SK-N-SH (cell line): ENCODE results near the gene MAPKAPK5. TPM values are rescaled to one million over a fixed set of nuclear protein-coding genes. Genes with fewer than 3 reads are reported as not detected.
"Not testable (repeated sequence)": the region's sequence is repeated elsewhere in the genome, so short reads cannot be mapped to it uniquely, and the experiment has no call there.

Experiments
- CTCF ChIA-PET: fragments of 300-600, 350-600 bp; formaldehyde crosslinking; extraction: SDS; loops from one replicate; lab custom pipeline; 2021; lab: Yijun Ruan, JAX
- POLR2A ChIA-PET: fragments of 350-600 bp; sonication (Branson Sonifier 250); formaldehyde crosslinking; extraction: SDS; loops from one replicate; lab custom pipeline; 2020; ENCODE audit warnings: antibody characterized with exemption, inconsistent platforms; lab: Yijun Ruan, JAX
- DNase-seq: peaks from one replicate; pipeline ENCODE4 v3.0.0; 2012
- H2AFZ ChIP-seq: fragments of 200-600 bp; sonication (generic); 2 replicates; pipeline ENCODE4 v1.8.1; 2016; ENCODE audit warnings: antibody characterized with exemption, mild to moderate bottlenecking, low read depth
- H3F3A ChIP-seq: fragments of 200-600 bp; sonication (generic); replicated peaks from 2 replicates; pipeline ENCODE3; 2016; ENCODE audit warnings: antibody characterized with exemption, mild to moderate bottlenecking; ENCODE audit not compliant: insufficient read depth
- H3K27ac ChIP-seq, 2 experiments: fragments of 200-500 bp in 1 of 2; fragments of 200-600 bp in 1 of 2; sonication (Bioruptor generic) in 1 of 2; sonication (generic), shearing (Covaris generic) in 1 of 2; 2 replicates each; pipeline versions ENCODE4 v1.5.1 to v1.6.1; 2014 to 2016; ENCODE audit warnings: low read depth in 2 of 2, inconsistent platforms in 1 of 2, low read length in 1 of 2, mild to moderate bottlenecking in 1 of 2, mixed read lengths in 1 of 2
- H3K27me3 ChIP-seq: fragments of 200-600 bp; sonication (generic), shearing (Covaris generic); 2 replicates; pipeline ENCODE4 v1.6.1; 2016; ENCODE audit warnings: mixed run types; ENCODE audit not compliant: insufficient read depth
- H3K36me3 ChIP-seq, 2 experiments: fragments of 200-500 bp in 1 of 2; fragments of 200-600 bp in 1 of 2; sonication (Bioruptor generic) in 1 of 2; sonication (generic) in 1 of 2; replicated peaks in 1 of 2; 2 replicates each; pipeline versions ENCODE3 to v1.5.1; 2014 to 2016; ENCODE audit warnings: low read length in 1 of 2, mild to moderate bottlenecking in 1 of 2; ENCODE audit not compliant: insufficient read depth in 2 of 2, control insufficient read depth in 1 of 2
- H3K4me1 ChIP-seq, 2 experiments: fragments of 200-500 bp in 1 of 2; fragments of 200-600 bp in 1 of 2; sonication (Bioruptor generic) in 1 of 2; sonication (generic), shearing (Covaris generic) in 1 of 2; 2 replicates each; pipeline versions ENCODE4 v1.5.1 to v1.6.1; 2014 to 2016; ENCODE audit warnings: low read depth in 1 of 2, low read length in 1 of 2, mixed run types in 1 of 2; ENCODE audit not compliant: insufficient read depth in 2 of 2, control insufficient read depth in 1 of 2
- H3K4me2 ChIP-seq: fragments of 200-600 bp; sonication (generic), shearing (Covaris generic); 2 replicates; pipeline ENCODE4 v1.6.1; 2017; ENCODE audit warnings: mixed run types
- H3K4me3 ChIP-seq, 2 experiments: fragments of 200-500 bp in 1 of 2; fragments of 200-600 bp in 1 of 2; sonication (Bioruptor generic) in 1 of 2; sonication (generic), shearing (Covaris generic) in 1 of 2; 2 replicates each; pipeline versions ENCODE4 v1.5.1 to v1.8.1; 2014 to 2016; ENCODE audit warnings: low read depth in 2 of 2, inconsistent platforms in 1 of 2, low read length in 1 of 2, mild to moderate bottlenecking in 1 of 2, mixed read lengths in 1 of 2, moderate library complexity in 1 of 2
- H3K79me2 ChIP-seq: fragments of 200-600 bp; sonication (generic); 2 replicates; pipeline ENCODE4 v1.8.1; 2017; ENCODE audit warnings: mild to moderate bottlenecking; ENCODE audit not compliant: insufficient read depth
- H3K9ac ChIP-seq: fragments of 200-600 bp; sonication (generic); 2 replicates; pipeline ENCODE4 v1.6.1; 2017; ENCODE audit warnings: mixed run types
- H3K9me2 ChIP-seq: fragments of 200-600 bp; sonication (generic); 2 replicates; pipeline ENCODE4 v1.6.1; 2017; ENCODE audit warnings: mixed run types
- H3K9me3 ChIP-seq: fragments of 200-600 bp; sonication (generic); 2 replicates; pipeline ENCODE4 v1.6.1; 2017; ENCODE audit warnings: mixed run types, mild to moderate bottlenecking, moderate library complexity
- H4K20me1 ChIP-seq: fragments of 200-600 bp; sonication (generic); 2 replicates; pipeline ENCODE4 v1.6.1; 2017; ENCODE audit warnings: mild to moderate bottlenecking, mixed run types; ENCODE audit not compliant: insufficient read depth
- CHD2 ChIP-seq: fragments of 150-350 bp; IDR thresholded peaks from 2 replicates; pipeline ENCODE4 v1.6.1; 2018; ENCODE audit warnings: low read length; ENCODE audit not compliant: partially characterized antibody
- EP300 ChIP-seq, 2 experiments: IDR thresholded peaks; 2 replicates each; pipeline versions ENCODE4 v1.4.0 to v1.6.1; 2012; ENCODE audit warnings: borderline replicate concordance in 1 of 2, low read depth in 1 of 2, low read length in 1 of 2
- GABPA ChIP-seq: IDR thresholded peaks from 2 replicates; pipeline ENCODE4 v1.4.0; 2012; ENCODE audit warnings: low read depth, mild to moderate bottlenecking
- MEF2A ChIP-seq: IDR thresholded peaks from 2 replicates; pipeline ENCODE4 v1.4.0; 2012; ENCODE audit warnings: low read depth, borderline replicate concordance
- NFIC ChIP-seq: IDR thresholded peaks from 2 replicates; pipeline ENCODE4 v1.4.0; 2012; ENCODE audit warnings: borderline replicate concordance
- NRF1 ChIP-seq: IDR thresholded peaks from 2 replicates; pipeline ENCODE4 v1.6.1; 2012; ENCODE audit warnings: low read depth, mild to moderate bottlenecking, low read length
- POLR2AphosphoS5 ChIP-seq: IDR thresholded peaks from 2 replicates; pipeline ENCODE4 v1.6.1; 2012; ENCODE audit warnings: low read depth, low read length
- RAD21 ChIP-seq: IDR thresholded peaks from 2 replicates; pipeline ENCODE4 v1.6.1; 2012; ENCODE audit warnings: mild to moderate bottlenecking, low read length
- RCOR1 ChIP-seq: fragments of 150-350 bp; IDR thresholded peaks from 2 replicates; pipeline ENCODE4 v1.6.1; 2017; ENCODE audit warnings: antibody characterized with exemption, low read length
- RFX5 ChIP-seq: IDR thresholded peaks from 2 replicates; pipeline ENCODE4 v1.6.1; 2012; ENCODE audit warnings: mild to moderate bottlenecking, improper control_type of control experiment, low read length
- RXRA ChIP-seq: IDR thresholded peaks from 2 replicates; pipeline ENCODE4 v1.4.0; 2012; ENCODE audit warnings: low read depth, mild to moderate bottlenecking, borderline replicate concordance
- SIN3A ChIP-seq: IDR thresholded peaks from 2 replicates; pipeline ENCODE4 v1.6.1; 2012; ENCODE audit warnings: low read depth, mild to moderate bottlenecking, low read length, moderate library complexity, borderline replicate concordance
- TCF12 ChIP-seq: IDR thresholded peaks from 2 replicates; pipeline ENCODE4 v1.4.0; 2012
- TEAD4 ChIP-seq: IDR thresholded peaks from 2 replicates; pipeline ENCODE4 v1.4.0; 2012; ENCODE audit warnings: mild to moderate bottlenecking, borderline replicate concordance; ENCODE audit not compliant: insufficient read depth
- WGBS: methylation state at CpG from one replicate; pipeline ENCODE4 v1.1.6; 2017; ENCODE audit warnings: low lambda C conversion rate; 5-methylcytosine and 5-hydroxymethylcytosine counted together
- polyA plus RNA-seq, 3 experiments: library from polyadenylated mRNA; depleted of rRNA; stranded (reverse); fragments of >200 nt; gene quantifications; 2 replicates each; pipeline ENCODE4 v1.2.3, GENCODE V29; 2012
- TF ChIP-seq, protein P1 (sequence below): fragments of 150-350 bp; IDR thresholded peaks from 2 replicates; pipeline ENCODE4 v1.6.1; 2016; ENCODE audit warnings: mild to moderate bottlenecking, low read depth, low read length
- TF ChIP-seq, protein P2 (sequence below): IDR thresholded peaks from 2 replicates; pipeline ENCODE4 v1.4.0; 2012; ENCODE audit warnings: low read depth, borderline replicate concordance
- TF ChIP-seq, protein P3 (sequence below): fragments of 200-600 bp; sonication (generic); IDR thresholded peaks from 2 replicates; pipeline ENCODE4 v1.6.1; 2017; ENCODE audit warnings: antibody characterized with exemption, mild to moderate bottlenecking, moderate library complexity
- TF ChIP-seq, protein P4 (sequence below): IDR thresholded peaks from 2 replicates; pipeline ENCODE4; 2012

Gene MAPKAPK5
- polyA plus RNA-seq, 1 of the 3 experiments (the other 2 are of a cell fraction) = 38.1 TPM

DNA sequence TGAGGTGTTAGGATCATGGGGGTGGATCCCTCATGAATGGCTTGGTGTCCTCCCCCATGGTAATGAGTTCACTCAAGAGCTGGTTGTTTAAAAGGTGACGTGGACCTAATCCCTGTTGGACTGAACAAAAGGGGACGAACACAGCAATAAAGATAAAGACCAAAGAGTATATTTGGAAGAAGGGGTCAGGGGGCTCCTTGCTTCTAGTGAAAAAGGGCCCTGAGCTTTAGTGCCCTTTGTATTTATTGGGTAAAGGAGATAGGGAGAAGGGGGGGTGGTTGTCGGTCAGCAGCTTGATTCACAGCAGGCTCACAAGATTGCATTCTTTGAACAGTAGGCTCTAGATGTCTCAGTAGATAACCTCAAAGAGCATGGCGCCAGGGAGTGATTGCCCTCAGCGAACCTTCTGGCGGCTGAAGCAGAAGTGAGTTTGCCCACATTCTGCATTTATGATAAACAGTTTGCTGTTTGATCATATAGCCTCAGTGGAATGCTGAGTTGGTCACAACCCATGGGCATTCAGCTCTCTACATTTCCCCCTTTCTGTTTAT is 25.9 kb upstream of the MAPKAPK5 start:
- CTCF ChIA-PET = interaction anchor here (0.8 to 5.1 kb wide), 3 partner anchors 10 to 63 kb away, joined by 3 to 45 read pairs (median 4); no protein-coding TSS in a partner anchor
- H3K36me3 ChIP-seq = no peaks in the 10 kb centered on the region
- H3K79me2 ChIP-seq = no peaks in the 10 kb centered on the region
- no peak for DNase-seq
- no peaks in the 10 kb centered on the region for H3K9me2 ChIP-seq
- 80% methylated on average over 6 of the region's 6 CpGs for WGBS
- peaks cover 0 to 5% of the 10 kb centered on the region in 2 experiments; a peak in 2 of 4 replicates for H3K4me1 ChIP-seq
- no peak overlapping the region for H3K27ac ChIP-seq
- no peaks in the 10 kb centered on the region for H4K20me1 ChIP-seq
- no peak overlapping the region for H2AFZ ChIP-seq
- H3F3A ChIP-seq = no peaks in the 10 kb centered on the region
- no peak overlapping the region for H3K4me3 ChIP-seq
- no peak overlapping the region for H3K4me2 ChIP-seq
- no peaks in the 10 kb centered on the region for H3K9me3 ChIP-seq
- H3K9ac ChIP-seq = no peak overlapping the region
- no peaks in the 10 kb centered on the region for H3K27me3 ChIP-seq
- POLR2A ChIA-PET = no interaction called here
- TF ChIP-seq NFIC = no peak
- no peak for TF ChIP-seq TCF12
- TF ChIP-seq, protein P1, sequence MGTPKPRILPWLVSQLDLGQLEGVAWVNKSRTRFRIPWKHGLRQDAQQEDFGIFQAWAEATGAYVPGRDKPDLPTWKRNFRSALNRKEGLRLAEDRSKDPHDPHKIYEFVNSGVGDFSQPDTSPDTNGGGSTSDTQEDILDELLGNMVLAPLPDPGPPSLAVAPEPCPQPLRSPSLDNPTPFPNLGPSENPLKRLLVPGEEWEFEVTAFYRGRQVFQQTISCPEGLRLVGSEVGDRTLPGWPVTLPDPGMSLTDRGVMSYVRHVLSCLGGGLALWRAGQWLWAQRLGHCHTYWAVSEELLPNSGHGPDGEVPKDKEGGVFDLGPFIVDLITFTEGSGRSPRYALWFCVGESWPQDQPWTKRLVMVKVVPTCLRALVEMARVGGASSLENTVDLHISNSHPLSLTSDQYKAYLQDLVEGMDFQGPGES = no peak
- no peak for TF ChIP-seq CHD2
- TF ChIP-seq, protein P2, sequence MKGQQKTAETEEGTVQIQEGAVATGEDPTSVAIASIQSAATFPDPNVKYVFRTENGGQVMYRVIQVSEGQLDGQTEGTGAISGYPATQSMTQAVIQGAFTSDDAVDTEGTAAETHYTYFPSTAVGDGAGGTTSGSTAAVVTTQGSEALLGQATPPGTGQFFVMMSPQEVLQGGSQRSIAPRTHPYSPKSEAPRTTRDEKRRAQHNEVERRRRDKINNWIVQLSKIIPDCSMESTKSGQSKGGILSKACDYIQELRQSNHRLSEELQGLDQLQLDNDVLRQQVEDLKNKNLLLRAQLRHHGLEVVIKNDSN = no peak
- TF ChIP-seq SIN3A = no peak
- no peak for TF ChIP-seq RXRA
- TF ChIP-seq NRF1 = no peak
- no peak for TF ChIP-seq RAD21
- no peak for TF ChIP-seq EP300 (IDR thresholded peaks at IDR 0.05; ENCODE audit: borderline replicate concordance in 1 of 2, low read depth in 1 of 2, low read length in 1 of 2)
- no peak for TF ChIP-seq RFX5
- TF ChIP-seq, protein P3, sequence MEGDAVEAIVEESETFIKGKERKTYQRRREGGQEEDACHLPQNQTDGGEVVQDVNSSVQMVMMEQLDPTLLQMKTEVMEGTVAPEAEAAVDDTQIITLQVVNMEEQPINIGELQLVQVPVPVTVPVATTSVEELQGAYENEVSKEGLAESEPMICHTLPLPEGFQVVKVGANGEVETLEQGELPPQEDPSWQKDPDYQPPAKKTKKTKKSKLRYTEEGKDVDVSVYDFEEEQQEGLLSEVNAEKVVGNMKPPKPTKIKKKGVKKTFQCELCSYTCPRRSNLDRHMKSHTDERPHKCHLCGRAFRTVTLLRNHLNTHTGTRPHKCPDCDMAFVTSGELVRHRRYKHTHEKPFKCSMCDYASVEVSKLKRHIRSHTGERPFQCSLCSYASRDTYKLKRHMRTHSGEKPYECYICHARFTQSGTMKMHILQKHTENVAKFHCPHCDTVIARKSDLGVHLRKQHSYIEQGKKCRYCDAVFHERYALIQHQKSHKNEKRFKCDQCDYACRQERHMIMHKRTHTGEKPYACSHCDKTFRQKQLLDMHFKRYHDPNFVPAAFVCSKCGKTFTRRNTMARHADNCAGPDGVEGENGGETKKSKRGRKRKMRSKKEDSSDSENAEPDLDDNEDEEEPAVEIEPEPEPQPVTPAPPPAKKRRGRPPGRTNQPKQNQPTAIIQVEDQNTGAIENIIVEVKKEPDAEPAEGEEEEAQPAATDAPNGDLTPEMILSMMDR = no peak
- no peak for TF ChIP-seq TEAD4
- TF ChIP-seq MEF2A = no peak
- TF ChIP-seq RCOR1 = no peak
- TF ChIP-seq, protein P4, sequence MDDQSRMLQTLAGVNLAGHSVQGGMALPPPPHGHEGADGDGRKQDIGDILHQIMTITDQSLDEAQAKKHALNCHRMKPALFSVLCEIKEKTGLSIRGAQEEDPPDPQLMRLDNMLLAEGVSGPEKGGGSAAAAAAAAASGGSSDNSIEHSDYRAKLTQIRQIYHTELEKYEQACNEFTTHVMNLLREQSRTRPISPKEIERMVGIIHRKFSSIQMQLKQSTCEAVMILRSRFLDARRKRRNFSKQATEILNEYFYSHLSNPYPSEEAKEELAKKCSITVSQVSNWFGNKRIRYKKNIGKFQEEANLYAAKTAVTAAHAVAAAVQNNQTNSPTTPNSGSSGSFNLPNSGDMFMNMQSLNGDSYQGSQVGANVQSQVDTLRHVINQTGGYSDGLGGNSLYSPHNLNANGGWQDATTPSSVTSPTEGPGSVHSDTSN = no peak
- TF ChIP-seq GABPA = no peak
- no peak for TF ChIP-seq POLR2AphosphoS5
- TF ChIP-seq, all 33 proteins: peak for 0

DNA sequence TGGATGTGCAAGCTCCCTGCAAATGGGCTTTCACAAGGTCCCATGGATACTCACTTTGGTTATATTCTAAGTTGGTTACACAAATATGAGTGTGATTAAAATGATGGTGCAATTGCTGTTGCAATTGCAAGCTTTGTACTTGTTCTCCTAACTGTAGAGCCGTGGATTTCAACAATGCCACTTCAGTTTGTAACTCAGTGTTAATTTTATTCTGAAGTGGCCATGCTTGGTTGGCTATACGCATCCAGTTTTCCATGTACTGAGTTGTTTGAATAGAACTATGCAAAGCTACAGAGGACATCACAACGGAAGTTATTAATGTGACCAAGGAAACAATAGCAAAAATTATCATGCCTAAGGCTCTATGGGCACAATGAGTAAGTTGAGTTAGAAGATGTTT is 25.1 kb upstream of the MAPKAPK5 start:
- H3K4me2 ChIP-seq, H3K4me3 ChIP-seq, H3F3A ChIP-seq, H3K27me3 ChIP-seq, H3K4me1 ChIP-seq, H3K9ac ChIP-seq, DNase-seq, H3K9me3 ChIP-seq, POLR2A ChIA-PET, H3K79me2 ChIP-seq, H3K36me3 ChIP-seq, H3K27ac ChIP-seq, H2AFZ ChIP-seq, H4K20me1 ChIP-seq, H3K9me2 ChIP-seq: not testable (repeated sequence)
- 62% methylated on average over 3 of the region's 3 CpGs for WGBS
- CTCF ChIA-PET = interaction anchor here (0.8 to 5.1 kb wide), 3 partner anchors 11 to 64 kb away, joined by 3 to 45 read pairs (median 4); no protein-coding TSS in a partner anchor
